Measurements from ENCODE around the gene PHGDH.

DNA sequence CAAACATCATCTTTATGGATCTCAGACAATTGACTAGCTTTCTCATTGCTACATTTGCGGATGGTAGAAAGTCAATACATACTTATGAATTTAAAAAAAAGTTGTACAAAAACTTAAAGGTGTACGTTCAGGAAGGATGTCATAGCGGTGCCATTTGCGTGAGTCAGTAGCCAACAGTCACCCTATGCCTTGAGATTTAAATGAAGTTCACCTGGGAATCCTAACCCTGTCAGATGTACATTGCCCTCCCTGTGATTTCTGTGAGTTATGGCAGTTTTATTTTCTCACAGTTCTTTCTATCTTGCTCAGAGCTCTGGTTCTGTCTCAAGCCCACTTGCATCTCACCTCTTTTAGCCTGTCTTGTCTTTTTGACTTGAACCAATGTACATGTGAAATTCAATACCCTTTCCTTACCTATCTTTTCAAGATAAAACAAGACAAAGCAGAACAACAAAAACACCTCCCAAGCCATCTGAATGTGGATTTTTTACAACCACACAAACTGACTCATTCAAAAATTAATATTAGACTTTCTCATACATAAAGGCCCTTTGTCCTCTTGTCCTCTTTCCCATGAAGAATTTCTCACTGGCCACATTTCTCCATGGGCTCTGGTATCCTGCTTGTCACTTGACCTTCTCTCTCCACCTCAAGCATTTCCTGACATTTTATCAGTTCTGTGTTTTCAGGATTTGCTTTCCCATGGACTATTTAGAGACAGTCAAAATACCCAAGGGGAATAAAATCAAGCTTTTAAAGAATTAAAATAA, 38.4 kb upstream of the PHGDH start:
- no peak for TF ChIP-seq CTCF (IDR thresholded peaks at IDR 0.05)
- TF ChIP-seq EZH2 (IDR thresholded peaks at IDR 0.05; ENCODE audit: borderline replicate concordance, insufficient read depth, low read depth, low read length, poor library complexity, severe bottlenecking): no peak
